AG10803 (cell line): ENCODE measurements around the gene ESF1.

Experiments used
- DNase-seq: peaks from one replicate; pipeline ENCODE4 v3.0.0; 2010; ENCODE audit warnings: low read depth
- H3K4me3 ChIP-seq: 2 replicates; pipeline ENCODE4 v1.5.1; 2011; ENCODE audit warnings: mild to moderate bottlenecking, low read length, control low read depth
- CTCF ChIP-seq: conservative IDR thresholded peaks from 2 replicates; pipeline ENCODE4 v1.5.1; 2011; ENCODE audit warnings: mild to moderate bottlenecking, low read length, control low read depth, inconsistent platforms

ESF1 gene

GRCh38 chr20:13819885-13820645, 35.3 kb upstream of the ESF1 start:
- TF ChIP-seq CTCF = peak; percentile 69
- DNase-seq = peak; percentile 67
- H3K4me3 ChIP-seq = no peak overlapping the region

- no peak for TF ChIP-seq CTCF
- no peak overlapping the region for H3K4me3 ChIP-seq
- no peak for DNase-seq
These were observed 32.6 kb upstream of the ESF1 start for GRCh38 chr20:13817342-13817741.

GRCh38 chr20:13816757-13817156, 32.0 kb upstream of the ESF1 start:
- DNase-seq = no peak
- TF ChIP-seq CTCF = no peak

GRCh38 chr20:13814672-13815071, 30.0 kb upstream of the ESF1 start:
- no peak overlapping the region for H3K4me3 ChIP-seq
- no peak for DNase-seq
- no peak for TF ChIP-seq CTCF

More at GRCh38 chr20:13816757-13817156, 32.0 kb upstream of the ESF1 start:
- H3K4me3 ChIP-seq = no peak overlapping the region

GRCh38 chr20:13813910-13814309, 29.2 kb upstream of the ESF1 start:
- H3K4me3 ChIP-seq = no peak overlapping the region
- peak; percentile 25 for DNase-seq
- TF ChIP-seq CTCF = no peak

- H3K4me3 ChIP-seq = no peak overlapping the region
- no peak for TF ChIP-seq CTCF
- DNase-seq = no peak
These were observed 25.7 kb upstream of the ESF1 start for GRCh38 chr20:13810446-13810845.

- TF ChIP-seq CTCF = no peak
- H3K4me3 ChIP-seq = no peak overlapping the region
- no peak for DNase-seq
These were observed 25.1 kb upstream of the ESF1 start for GRCh38 chr20:13809855-13810254.
